Central memory CD8-positive, alpha-beta T cell (primary cell): ENCODE results near the gene MAFG.

Experiments used
- ATAC-seq: fragments of 150-1000 bp; cut with Tn5 transposase; replicated peaks from 2 replicates; pipeline ENCODE4 v1.10.0; 2022; ENCODE audit warnings: mild to moderate bottlenecking, moderate FRiP score, moderate number of reproducible peaks; ENCODE audit not compliant: poor library complexity, severe bottlenecking; ENCODE audit errors: extremely low read depth
- DNase-seq, 2 donors: peaks; one replicate each; pipeline ENCODE4 v3.0.0; 2021; ENCODE audit warnings: low spot score in 2 of 2
- H3K27ac Mint-ChIP-seq: one replicate; pipeline ENCODE4 v1.8.0; 2022; ENCODE audit warnings: low read depth, mild to moderate bottlenecking, moderate library complexity, mixed read lengths
- H3K27me3 Mint-ChIP-seq: one replicate; pipeline ENCODE4 v1.8.0; 2022; ENCODE audit warnings: mixed read lengths
- H3K36me3 Mint-ChIP-seq: one replicate; pipeline ENCODE4 v1.8.0; 2022; ENCODE audit warnings: mild to moderate bottlenecking, moderate library complexity, mixed read lengths; ENCODE audit not compliant: insufficient read depth
- H3K4me1 Mint-ChIP-seq: one replicate; pipeline ENCODE4 v1.8.0; 2022; ENCODE audit warnings: mixed read lengths
- H3K4me3 Mint-ChIP-seq: one replicate; pipeline ENCODE4 v1.8.0; 2022; ENCODE audit warnings: mild to moderate bottlenecking, moderate library complexity, mixed read lengths
- H3K9me3 Mint-ChIP-seq: one replicate; pipeline ENCODE4 v1.8.0; 2022; ENCODE audit warnings: mixed read lengths

The MAFG gene

GRCh38 chr17:81940538-81941483 lies 13.3 kb upstream of the MAFG start:
- H3K27ac Mint-ChIP-seq, result no peak overlapping the region
- no peak for ATAC-seq
- H3K4me1 Mint-ChIP-seq, result peaks cover 5% of the 10 kb centered on the region
- H3K27me3 Mint-ChIP-seq, result peaks cover 18% of the 10 kb centered on the region
- H3K4me3 Mint-ChIP-seq, result no peak overlapping the region
- H3K9me3 Mint-ChIP-seq, result no peaks in the 10 kb centered on the region
- no peak for DNase-seq
- peaks cover 1% of the 10 kb centered on the region for H3K36me3 Mint-ChIP-seq

GRCh38 chr17:81939881-81940385 lies 12.4 kb upstream of the MAFG start:
- ATAC-seq, result no peak

GRCh38 chr17:81939218-81939617 lies 11.7 kb upstream of the MAFG start:
- H3K4me3 Mint-ChIP-seq, result no peak overlapping the region
- peaks cover 1% of the 10 kb centered on the region for H3K36me3 Mint-ChIP-seq
- H3K27ac Mint-ChIP-seq, result no peak overlapping the region
- peaks cover 5% of the 10 kb centered on the region for H3K4me1 Mint-ChIP-seq
- no peaks in the 10 kb centered on the region for H3K9me3 Mint-ChIP-seq
- ATAC-seq (no peak), DNase-seq (no peak)
- H3K27me3 Mint-ChIP-seq, result peaks cover 18% of the 10 kb centered on the region

More at GRCh38 chr17:81939881-81940385, 12.4 kb upstream of the MAFG start:
- Mint-ChIP-seq H3K27me3 (peaks cover 18% of the 10 kb centered on the region), H3K9me3 (no peaks in the 10 kb centered on the region), H3K4me1 (peaks cover 5% of the 10 kb centered on the region), H3K36me3 (peaks cover 1% of the 10 kb centered on the region), H3K27ac (no peak overlapping the region), H3K4me3 (no peak overlapping the region)
- no peak for DNase-seq

- H3K27ac Mint-ChIP-seq, result no peak overlapping the region
Measured at GRCh38 chr17:81935709-81936084, 8.2 kb upstream of the MAFG start.

GRCh38 chr17:81934850-81935708 lies 7.5 kb upstream of the MAFG start:
- DNase-seq, result no peak
- no peak overlapping the region for H3K27ac Mint-ChIP-seq
- H3K4me1 Mint-ChIP-seq, result peaks cover 12% of the 10 kb centered on the region
- H3K27me3 Mint-ChIP-seq, result peaks cover 43% of the 10 kb centered on the region
- peaks cover 1% of the 10 kb centered on the region for H3K36me3 Mint-ChIP-seq
- peak overlapping the region; percentile 55 for H3K4me3 Mint-ChIP-seq
- H3K9me3 Mint-ChIP-seq, result no peaks in the 10 kb centered on the region
- no peak for ATAC-seq

More at GRCh38 chr17:81935709-81936084, 8.2 kb upstream of the MAFG start:
- no peak for ATAC-seq
- Mint-ChIP-seq H3K36me3 (peaks cover 1% of the 10 kb centered on the region), H3K4me1 (peaks cover 12% of the 10 kb centered on the region), H3K27me3 (peaks cover 43% of the 10 kb centered on the region), H3K9me3 (no peaks in the 10 kb centered on the region), H3K4me3 (peak overlapping the region; percentile 55)
- no peak for DNase-seq

- no peaks in the 10 kb centered on the region for H3K9me3 Mint-ChIP-seq
- H3K4me3 Mint-ChIP-seq, result no peak overlapping the region
- H3K4me1 Mint-ChIP-seq, result peaks cover 12% of the 10 kb centered on the region
- no peak for ATAC-seq
- peaks cover 1% of the 10 kb centered on the region for H3K36me3 Mint-ChIP-seq
- H3K27ac Mint-ChIP-seq, result peak overlapping the region; percentile 60
- no peak for DNase-seq
- peaks cover 45% of the 10 kb centered on the region for H3K27me3 Mint-ChIP-seq
Measured at GRCh38 chr17:81934098-81934757, 6.7 kb upstream of the MAFG start.

GRCh38 chr17:81933178-81933699 lies 5.7 kb upstream of the MAFG start:
- ATAC-seq (no peak), DNase-seq (no peak)
- peaks cover 1% of the 10 kb centered on the region for H3K36me3 Mint-ChIP-seq
- H3K27me3 Mint-ChIP-seq, result peaks cover 45% of the 10 kb centered on the region
- peak overlapping the region; percentile 60 for H3K27ac Mint-ChIP-seq
- no peaks in the 10 kb centered on the region for H3K9me3 Mint-ChIP-seq
- no peak overlapping the region for H3K4me3 Mint-ChIP-seq
- peaks cover 12% of the 10 kb centered on the region for H3K4me1 Mint-ChIP-seq

GRCh38 chr17:81932333-81932983 lies 4.9 kb upstream of the MAFG start:
- DNase-seq, result no peak
- Mint-ChIP-seq H3K4me3 (no peak overlapping the region), H3K4me1 (peaks cover 8% of the 10 kb centered on the region), H3K36me3 (peaks cover 2% of the 10 kb centered on the region), H3K27me3 (peaks cover 45% of the 10 kb centered on the region), H3K27ac (no peak overlapping the region), H3K9me3 (no peaks in the 10 kb centered on the region)
- ATAC-seq, result no peak

GRCh38 chr17:81931557-81932332 lies 4.2 kb upstream of the MAFG start:
- H3K36me3 Mint-ChIP-seq, result peaks cover 2% of the 10 kb centered on the region
- peaks cover 7% of the 10 kb centered on the region for H3K4me1 Mint-ChIP-seq
- no peaks in the 10 kb centered on the region for H3K9me3 Mint-ChIP-seq
- H3K27me3 Mint-ChIP-seq, result peaks cover 45% of the 10 kb centered on the region
- H3K27ac Mint-ChIP-seq, result no peak overlapping the region
- DNase-seq (no peak), ATAC-seq (no peak)
- no peak overlapping the region for H3K4me3 Mint-ChIP-seq

GRCh38 chr17:81931189-81931556 lies 3.6 kb upstream of the MAFG start:
- no peak for ATAC-seq
- H3K36me3 Mint-ChIP-seq, result peaks cover 6% of the 10 kb centered on the region
- peaks cover 13% of the 10 kb centered on the region for H3K4me1 Mint-ChIP-seq
- H3K4me3 Mint-ChIP-seq, result no peak overlapping the region
- no peaks in the 10 kb centered on the region for H3K9me3 Mint-ChIP-seq
- peaks cover 45% of the 10 kb centered on the region for H3K27me3 Mint-ChIP-seq
- H3K27ac Mint-ChIP-seq, result no peak overlapping the region
- no peak for DNase-seq
